BE2C (cell line): ENCODE data around the gene GAS5.

Experiments
- DNase-seq: peaks from one replicate; pipeline ENCODE4 v3.0.0-alpha.2; 2020
- H3K27me3 ChIP-seq: fragments of 250-450 bp; sonication (Bioruptor Pico); 2 replicates; pipeline ENCODE4 v1.5.1; 2020; ENCODE audit warnings: mild to moderate bottlenecking
- H3K36me3 ChIP-seq: fragments of 250-450 bp; sonication (Bioruptor Pico); 2 replicates; pipeline ENCODE4 v1.5.1; 2020; ENCODE audit warnings: mild to moderate bottlenecking
- H3K4me1 ChIP-seq: fragments of 250-450 bp; sonication (Bioruptor Pico); 2 replicates; pipeline ENCODE4 v1.5.1; 2020
- H3K4me3 ChIP-seq: 2 replicates; pipeline ENCODE4 v1.5.1; 2011; ENCODE audit warnings: low read depth, low read length
- H3K9me3 ChIP-seq: fragments of 250-450 bp; sonication (Bioruptor Pico); 2 replicates; pipeline ENCODE4 v1.5.1; 2020
- CTCF ChIP-seq: IDR thresholded peaks from 2 replicates; pipeline ENCODE4 v1.5.1; 2012; ENCODE audit warnings: mild to moderate bottlenecking, low read depth, low read length

Gene GAS5

GRCh38 chr1:173824315-173825081, 43.3 kb downstream of the GAS5 start, which contains the start of the genes CENPL and DARS2:
TSS of gene CENPL (minus strand) at chr1:173824883. CDS start at chr1:173811299, 13,584 bp downstream.
TSS of gene DARS2 (plus strand) at chr1:173824673. CDS start at chr1:173825230, 557 bp downstream.
- Histone ChIP-seq H3K36me3 (peaks cover 3% of the 10 kb centered on the region; the same call in 1 of the 2 replicates), H3K27me3 (no peaks in the 10 kb centered on the region), H3K4me3 (peak within 1 kb of the TSS; percentile 70), H3K4me1 (no peaks in the 10 kb centered on the region), H3K9me3 (no peaks in the 10 kb centered on the region)
- DNase-seq, result peak; percentile 95
- TF ChIP-seq CTCF, result no peak

DNA sequence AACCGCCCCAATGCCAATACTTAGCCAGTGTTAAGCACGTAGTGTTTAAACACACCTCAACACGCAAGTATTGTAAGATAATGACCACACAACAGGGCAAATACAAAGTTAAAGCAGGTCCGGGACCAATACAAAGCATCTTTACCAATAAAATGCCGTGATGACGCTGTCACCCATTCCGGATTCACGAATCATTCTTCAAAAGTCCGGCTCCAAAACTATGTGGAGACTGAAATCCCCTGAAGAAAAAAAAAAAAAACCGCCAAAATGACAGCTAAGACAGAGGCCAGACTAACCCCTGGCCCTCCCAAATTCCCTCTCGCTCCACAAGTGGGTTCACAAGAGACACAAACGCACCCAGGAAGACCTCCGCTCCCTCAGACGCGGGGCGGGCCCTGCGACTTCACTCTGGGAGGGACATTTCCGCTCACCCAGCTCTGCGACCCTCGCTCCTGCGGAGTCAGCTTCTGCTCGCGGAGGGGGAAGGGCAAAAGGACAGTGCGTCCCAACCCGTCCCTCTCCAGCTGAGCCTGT, 43.9 kb downstream of the GAS5 start:
- no peak for DNase-seq
- TF ChIP-seq CTCF, result no peak
- no peaks in the 10 kb centered on the region for H3K4me1 ChIP-seq

DNA sequence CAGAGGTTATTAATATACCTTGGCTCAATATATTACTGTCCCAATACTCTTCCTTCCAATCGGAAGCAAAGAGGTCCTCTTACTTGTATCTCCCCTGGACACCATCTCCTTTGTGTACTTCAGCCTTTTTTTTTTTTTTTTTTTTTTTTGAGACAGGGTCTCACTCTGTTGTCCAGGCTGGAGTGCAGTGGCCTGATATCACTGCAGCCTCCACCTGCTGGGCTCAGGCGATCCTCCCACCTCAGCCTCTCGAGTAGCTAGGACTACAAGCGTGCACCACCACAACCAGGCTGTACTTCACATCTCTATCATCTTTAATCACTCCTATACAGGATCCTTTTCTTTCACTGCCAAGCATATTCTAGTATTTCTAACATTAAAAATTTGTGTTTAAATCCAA, 46.1 kb downstream of the GAS5 start:
- no peaks in the 10 kb centered on the region for H3K27me3 ChIP-seq
- H3K4me1 ChIP-seq, result no peaks in the 10 kb centered on the region
- DNase-seq, result no peak
- TF ChIP-seq CTCF, result no peak
- H3K36me3 ChIP-seq, result peaks cover 12% of the 10 kb centered on the region
- no peak overlapping the region for H3K4me3 ChIP-seq
- no peaks in the 10 kb centered on the region for H3K9me3 ChIP-seq

More for the DNA sequence above, 43.9 kb downstream of the GAS5 start:
- Histone ChIP-seq H3K27me3 (no peaks in the 10 kb centered on the region), H3K36me3 (peaks cover 5% of the 10 kb centered on the region), H3K9me3 (no peaks in the 10 kb centered on the region), H3K4me3 (peak overlapping the region; percentile 70)

DNA sequence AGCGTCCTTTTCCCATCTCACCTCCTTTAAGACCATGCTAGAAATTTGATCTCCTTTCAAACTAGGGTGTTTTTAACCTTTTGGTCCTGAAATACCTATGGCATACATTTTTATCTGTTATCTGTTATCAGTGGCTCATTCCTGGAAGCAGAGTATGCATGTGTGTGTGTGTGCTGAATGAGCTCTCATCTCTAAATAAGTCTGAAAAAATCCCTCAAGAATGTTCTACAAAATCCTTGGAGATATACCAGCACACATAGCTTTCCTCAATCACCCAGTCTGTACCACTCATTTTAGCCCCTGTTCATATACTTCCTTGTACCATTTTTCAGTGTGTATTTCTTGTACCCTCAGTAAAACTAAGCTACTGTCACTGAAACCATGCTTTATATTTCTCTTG, 49.3 kb downstream of the GAS5 start:
- H3K36me3 ChIP-seq, result peaks cover 12% of the 10 kb centered on the region
- H3K4me3 ChIP-seq, result no peak overlapping the region
- no peaks in the 10 kb centered on the region for H3K27me3 ChIP-seq
- H3K4me1 ChIP-seq, result no peaks in the 10 kb centered on the region
- no peak for DNase-seq
- no peak for TF ChIP-seq CTCF
- H3K9me3 ChIP-seq, result no peaks in the 10 kb centered on the region
